ENCODE data around the gene ZFP82. TPM values are rescaled to one million over a fixed set of nuclear protein-coding genes. Genes with fewer than 3 reads are reported as not detected.

Gene ZFP82
- total RNA-seq, 1 donor from 2014 or later: 4.7 TPM

DNA sequence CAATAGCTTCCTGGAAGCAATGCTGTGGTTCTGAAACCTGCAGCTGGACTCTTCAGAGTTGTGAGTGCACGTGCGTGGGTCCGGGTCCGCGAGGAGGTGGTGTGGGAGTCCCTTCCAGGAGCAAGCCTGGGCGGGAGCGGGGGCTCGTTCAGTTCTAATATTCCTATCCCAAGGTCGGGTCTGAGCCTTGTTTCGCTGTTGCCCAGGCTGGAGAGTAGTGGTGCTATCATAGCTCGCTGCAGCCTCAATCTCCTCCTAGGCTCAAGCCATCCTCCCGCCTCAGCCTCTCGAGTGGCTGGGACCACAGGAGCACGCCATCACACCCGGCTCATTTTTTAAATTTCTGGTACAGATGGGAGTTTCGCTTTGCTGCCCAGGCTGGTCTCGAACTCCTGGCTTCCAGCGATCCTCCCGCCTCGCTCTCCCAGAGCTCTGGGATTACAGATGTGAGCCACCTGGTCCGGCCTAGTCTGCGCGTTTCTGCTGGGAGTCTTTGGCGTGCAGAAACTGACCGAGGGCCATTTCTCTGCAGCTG, 625 bp downstream of the ZFP82 start:
- intact Hi-C loops (cut with DNase I): loop anchor here (2.0 kb wide), 1 partner anchor 39 kb away; the partner anchor contains the start of gene ZFP14
- Histone ChIP-seq H3K27ac (peak overlapping the region; percentile 90), H3K36me3 (peaks cover 0 to 4% of the 10 kb centered on the region in 2 donors), H3K27me3 (no peaks in the 10 kb centered on the region), H3K4me3 (peak overlapping the region; percentile 77 to 82), H3K9me3 (no peaks in the 10 kb centered on the region), H3K4me1 (peaks cover 10% of the 10 kb centered on the region)
- DNase-seq (ENCODE audit: extremely low spot score in 2 of 2): no peak
- TF ChIP-seq, protein P1, sequence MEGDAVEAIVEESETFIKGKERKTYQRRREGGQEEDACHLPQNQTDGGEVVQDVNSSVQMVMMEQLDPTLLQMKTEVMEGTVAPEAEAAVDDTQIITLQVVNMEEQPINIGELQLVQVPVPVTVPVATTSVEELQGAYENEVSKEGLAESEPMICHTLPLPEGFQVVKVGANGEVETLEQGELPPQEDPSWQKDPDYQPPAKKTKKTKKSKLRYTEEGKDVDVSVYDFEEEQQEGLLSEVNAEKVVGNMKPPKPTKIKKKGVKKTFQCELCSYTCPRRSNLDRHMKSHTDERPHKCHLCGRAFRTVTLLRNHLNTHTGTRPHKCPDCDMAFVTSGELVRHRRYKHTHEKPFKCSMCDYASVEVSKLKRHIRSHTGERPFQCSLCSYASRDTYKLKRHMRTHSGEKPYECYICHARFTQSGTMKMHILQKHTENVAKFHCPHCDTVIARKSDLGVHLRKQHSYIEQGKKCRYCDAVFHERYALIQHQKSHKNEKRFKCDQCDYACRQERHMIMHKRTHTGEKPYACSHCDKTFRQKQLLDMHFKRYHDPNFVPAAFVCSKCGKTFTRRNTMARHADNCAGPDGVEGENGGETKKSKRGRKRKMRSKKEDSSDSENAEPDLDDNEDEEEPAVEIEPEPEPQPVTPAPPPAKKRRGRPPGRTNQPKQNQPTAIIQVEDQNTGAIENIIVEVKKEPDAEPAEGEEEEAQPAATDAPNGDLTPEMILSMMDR (IDR thresholded peaks at IDR 0.05): no peak
- no peak for TF ChIP-seq POLR2A (IDR thresholded peaks at IDR 0.05)

DNA sequence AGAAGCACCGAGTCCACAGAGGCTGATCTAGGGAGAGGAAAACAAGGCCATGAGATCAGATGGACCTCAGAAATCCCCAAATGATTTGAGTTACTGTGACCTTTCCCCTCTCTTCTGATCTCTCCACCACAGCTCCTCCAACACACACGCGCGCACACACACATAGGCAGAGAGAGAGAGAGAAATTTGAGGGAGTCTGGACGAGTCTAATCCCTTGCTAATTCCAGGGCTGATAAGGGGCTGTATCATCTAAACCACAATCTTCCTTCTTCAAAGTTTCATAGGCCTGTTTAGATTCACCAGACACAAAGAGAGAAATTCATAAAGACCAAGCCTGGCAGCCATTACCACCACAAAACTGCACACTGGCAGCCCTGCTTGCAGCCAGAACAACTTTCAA, 8.6 kb downstream of the ZFP82 start:
- H3K27ac ChIP-seq: no peak overlapping the region
- H3K4me3 ChIP-seq: no peak overlapping the region

DNA sequence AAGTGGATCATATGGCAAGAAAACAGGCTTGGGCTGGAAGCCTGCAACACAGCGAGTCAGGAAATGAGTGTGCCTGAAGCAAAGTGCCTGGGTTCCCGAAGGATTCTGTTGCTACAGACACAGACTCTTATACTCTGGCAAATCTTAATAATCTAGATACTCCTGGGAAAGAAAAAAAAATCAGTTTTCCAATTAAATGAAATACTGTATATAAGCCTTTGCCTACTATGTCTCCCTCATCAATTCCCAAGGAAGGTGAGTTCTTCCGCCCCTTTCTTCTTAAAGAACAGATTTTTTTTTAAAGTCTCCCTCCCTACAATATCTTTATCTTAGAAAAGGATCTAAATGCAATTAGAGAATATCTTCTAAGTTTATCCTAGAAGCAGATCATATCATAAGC, 10.3 kb downstream of the ZFP82 start:
- Histone ChIP-seq H3K9me3 (no peaks in the 10 kb centered on the region), H3K4me1 (no peaks in the 10 kb centered on the region), H3K27me3 (no peaks in the 10 kb centered on the region), H3K27ac (no peak overlapping the region), H3K4me3 (no peak overlapping the region), H3K36me3 (peaks cover 2 to 78% of the 10 kb centered on the region in 2 donors)
- intact Hi-C loops (cut with DNase I): no loop called here
- TF ChIP-seq, protein P1 (IDR thresholded peaks at IDR 0.05): no peak
- TF ChIP-seq POLR2A (IDR thresholded peaks at IDR 0.05) (no peak), POLR2AphosphoS5 (IDR thresholded peaks at IDR 0.05; ENCODE audit: insufficient read depth in 1 of 2, low read depth in 1 of 2) (no peak)
- no peak for DNase-seq (ENCODE audit: extremely low spot score in 2 of 2)

More for the DNA sequence above, 8.6 kb downstream of the ZFP82 start:
- no peak for DNase-seq (ENCODE audit: extremely low spot score in 2 of 2)
- Histone ChIP-seq H3K4me1 (no peaks in the 10 kb centered on the region), H3K27me3 (no peaks in the 10 kb centered on the region), H3K9me3 (no peaks in the 10 kb centered on the region), H3K36me3 (peaks cover 2 to 64% of the 10 kb centered on the region in 2 donors)
- intact Hi-C loops (cut with DNase I): no loop called here
- no peak for TF ChIP-seq POLR2AphosphoS5 (IDR thresholded peaks at IDR 0.05; ENCODE audit: insufficient read depth in 1 of 2, low read depth in 1 of 2)
- TF ChIP-seq POLR2A (IDR thresholded peaks at IDR 0.05): no peak
- TF ChIP-seq, protein P1 (IDR thresholded peaks at IDR 0.05): no peak

DNA sequence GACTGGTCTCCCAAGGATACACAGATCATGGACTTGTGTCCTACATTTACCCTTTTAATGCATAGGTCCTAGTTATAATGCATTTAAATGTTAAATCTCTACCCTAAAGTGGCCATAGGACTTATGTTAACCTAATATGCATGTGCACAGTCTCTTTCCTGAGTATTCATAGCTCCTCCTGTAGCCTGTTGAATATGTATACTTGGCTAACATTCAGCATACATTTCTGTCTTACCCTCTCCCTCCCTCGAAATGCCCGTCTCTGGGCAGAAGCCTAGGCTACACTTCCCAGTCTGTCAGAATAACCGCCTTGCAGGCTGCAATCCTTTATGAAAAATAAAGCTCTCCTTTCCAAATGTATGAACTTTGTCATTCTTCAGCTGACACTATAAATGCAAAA, 13.9 kb downstream of the ZFP82 start:
- H3K36me3 ChIP-seq: peaks cover 2 to 92% of the 10 kb centered on the region in 2 donors
- H3K4me1 ChIP-seq: no peaks in the 10 kb centered on the region
- no peak for TF ChIP-seq POLR2AphosphoS5 (IDR thresholded peaks at IDR 0.05; ENCODE audit: insufficient read depth in 1 of 2, low read depth in 1 of 2)
- TF ChIP-seq, protein P1 (IDR thresholded peaks at IDR 0.05): no peak
- TF ChIP-seq POLR2A (IDR thresholded peaks at IDR 0.05): no peak
- intact Hi-C loops (cut with DNase I): no loop called here
- no peak for DNase-seq (ENCODE audit: extremely low spot score in 2 of 2)
- H3K9me3 ChIP-seq: no peaks in the 10 kb centered on the region
- H3K4me3 ChIP-seq: no peak overlapping the region
- no peak overlapping the region for H3K27ac ChIP-seq
- no peaks in the 10 kb centered on the region for H3K27me3 ChIP-seq

DNA sequence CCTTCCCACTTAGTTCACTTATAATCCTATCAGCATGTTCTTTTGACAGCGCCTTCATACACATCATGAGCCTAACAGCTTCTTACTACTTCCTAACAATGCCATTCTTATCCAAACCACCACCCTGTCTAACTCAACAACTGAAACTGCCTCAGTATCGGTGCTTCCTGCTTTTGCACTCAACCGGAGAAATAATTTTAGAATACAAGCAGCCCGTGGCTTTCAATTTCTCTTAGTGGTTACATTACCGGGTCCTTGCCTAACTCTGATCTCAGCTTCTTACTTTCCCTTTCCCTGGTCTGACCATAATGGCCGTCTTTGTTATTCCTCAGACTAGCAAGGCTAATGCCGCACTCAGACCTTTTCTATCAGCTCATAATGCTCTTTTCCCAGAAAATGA, 17.0 kb downstream of the ZFP82 start:
- intact Hi-C loops (cut with DNase I): no loop called here
- peaks cover 2% of the 10 kb centered on the region for H3K9me3 ChIP-seq
- no peak for DNase-seq (ENCODE audit: extremely low spot score in 2 of 2)
- TF ChIP-seq, protein P1 (IDR thresholded peaks at IDR 0.05): no peak
- TF ChIP-seq POLR2A (IDR thresholded peaks at IDR 0.05) (no peak), POLR2AphosphoS5 (IDR thresholded peaks at IDR 0.05; ENCODE audit: insufficient read depth in 1 of 2, low read depth in 1 of 2) (no peak)
- H3K27ac ChIP-seq: no peak overlapping the region
- no peak overlapping the region for H3K4me3 ChIP-seq
- H3K36me3 ChIP-seq: peaks cover 2 to 92% of the 10 kb centered on the region in 2 donors
- no peaks in the 10 kb centered on the region for H3K4me1 ChIP-seq
- H3K27me3 ChIP-seq: no peaks in the 10 kb centered on the region
